HCT116 (cell line): ENCODE measurements around the gene RHOT1.

Experiments
- CTCF ChIP-seq, 3 experiments: fragments of 200-600 bp in 1 of 3; sonication (generic) in 1 of 3; IDR thresholded peaks in 2 of 3; conservative IDR thresholded peaks in 1 of 3; 2 replicates each; pipeline ENCODE4 v1.5.1; 2012 to 2017; ENCODE audit warnings: low read depth in 2 of 3, low read length in 2 of 3, antibody characterized with exemption in 1 of 3, borderline replicate concordance in 1 of 3, control low read depth in 1 of 3, mild to moderate bottlenecking in 1 of 3, mixed read lengths in 1 of 3, mixed run types in 1 of 3, moderate library complexity in 1 of 3; ENCODE audit not compliant: insufficient read depth in 1 of 3
- RAD21 ChIP-seq: IDR thresholded peaks from 2 replicates; pipeline ENCODE4 v1.6.1; 2012; ENCODE audit warnings: low read depth, mild to moderate bottlenecking

GRCh38 chr17:32206861-32207260 is 64.6 kb downstream of the RHOT1 start:
- TF ChIP-seq RAD21 = no peak
- no peak for TF ChIP-seq CTCF (IDR thresholded peaks at IDR 0.05 in 2 of 3, conservative IDR thresholded peaks at IDR 0.05 in 1 of 3; ENCODE audit: borderline replicate concordance in 1 of 3, insufficient read depth in 1 of 3, low read depth in 2 of 3, low read length in 2 of 3)
